Astrocyte of the spinal cord (primary cell): ENCODE results near the gene NPAS3.

Source experiments
- DNase-seq: peaks from one replicate; pipeline ENCODE4 v3.0.0; 2011; ENCODE audit warnings: low read depth, low spot score
- H3K4me3 ChIP-seq: 2 replicates; pipeline ENCODE4 v1.5.1; 2011; ENCODE audit warnings: low read depth, mild to moderate bottlenecking, low read length, moderate library complexity
- in situ Hi-C: cut with HindIII; loops from 2 replicates; pipeline ENCODE4 v1.10.0; 2017; ENCODE audit warnings: low sequenced_read_pairs
- TF ChIP-seq, protein P1 (sequence below): IDR thresholded peaks from 2 replicates; pipeline ENCODE4 v1.5.1; 2012; ENCODE audit warnings: low read depth, mild to moderate bottlenecking, low read length, inconsistent platforms

The NPAS3 gene

GRCh38 chr14:33564774-33565630, 626.3 kb downstream of the NPAS3 start:
- TF ChIP-seq, protein P1, sequence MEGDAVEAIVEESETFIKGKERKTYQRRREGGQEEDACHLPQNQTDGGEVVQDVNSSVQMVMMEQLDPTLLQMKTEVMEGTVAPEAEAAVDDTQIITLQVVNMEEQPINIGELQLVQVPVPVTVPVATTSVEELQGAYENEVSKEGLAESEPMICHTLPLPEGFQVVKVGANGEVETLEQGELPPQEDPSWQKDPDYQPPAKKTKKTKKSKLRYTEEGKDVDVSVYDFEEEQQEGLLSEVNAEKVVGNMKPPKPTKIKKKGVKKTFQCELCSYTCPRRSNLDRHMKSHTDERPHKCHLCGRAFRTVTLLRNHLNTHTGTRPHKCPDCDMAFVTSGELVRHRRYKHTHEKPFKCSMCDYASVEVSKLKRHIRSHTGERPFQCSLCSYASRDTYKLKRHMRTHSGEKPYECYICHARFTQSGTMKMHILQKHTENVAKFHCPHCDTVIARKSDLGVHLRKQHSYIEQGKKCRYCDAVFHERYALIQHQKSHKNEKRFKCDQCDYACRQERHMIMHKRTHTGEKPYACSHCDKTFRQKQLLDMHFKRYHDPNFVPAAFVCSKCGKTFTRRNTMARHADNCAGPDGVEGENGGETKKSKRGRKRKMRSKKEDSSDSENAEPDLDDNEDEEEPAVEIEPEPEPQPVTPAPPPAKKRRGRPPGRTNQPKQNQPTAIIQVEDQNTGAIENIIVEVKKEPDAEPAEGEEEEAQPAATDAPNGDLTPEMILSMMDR = no peak
- no peak overlapping the region for H3K4me3 ChIP-seq
- in situ Hi-C loops = no loop called here
- DNase-seq = peak; percentile 86

DNA sequence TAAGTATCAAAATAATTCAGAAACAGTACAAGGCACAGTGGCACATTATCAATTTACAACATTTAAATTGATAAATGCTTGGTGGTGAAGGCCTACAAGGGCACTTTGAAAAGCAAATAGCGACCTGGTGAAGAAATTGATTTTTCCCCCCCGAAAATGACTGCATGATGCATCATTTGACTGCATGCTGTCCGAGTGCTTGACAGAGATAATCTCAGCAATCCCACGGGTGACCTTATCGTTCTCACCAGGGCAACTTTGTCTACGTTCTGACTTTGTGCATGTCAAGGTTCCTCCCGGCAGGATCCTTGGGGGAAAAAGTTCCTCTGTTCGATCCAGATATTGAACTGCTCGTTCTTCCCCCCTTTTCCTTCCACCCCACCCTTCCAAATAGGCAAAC, 627.4 kb downstream of the NPAS3 start:
- H3K4me3 ChIP-seq = no peak overlapping the region
- TF ChIP-seq, protein P1 = no peak
- DNase-seq = no peak
- in situ Hi-C loops = no loop called here

GRCh38 chr14:33567023-33567728, 628.5 kb downstream of the NPAS3 start:
- H3K4me3 ChIP-seq = no peak overlapping the region
- TF ChIP-seq, protein P1 = no peak
- DNase-seq = no peak
- in situ Hi-C loops = no loop called here

- TF ChIP-seq, protein P1 = no peak
- H3K4me3 ChIP-seq = no peak overlapping the region
- in situ Hi-C loops = no loop called here
- peak; percentile 81 for DNase-seq
Observed at GRCh38 chr14:33567731-33568130, 629.1 kb downstream of the NPAS3 start.

- peak; percentile 56 for DNase-seq
- TF ChIP-seq, protein P1 = no peak
- in situ Hi-C loops = no loop called here
- H3K4me3 ChIP-seq = no peak overlapping the region
Observed at GRCh38 chr14:33568935-33569579, 630.4 kb downstream of the NPAS3 start.

DNA sequence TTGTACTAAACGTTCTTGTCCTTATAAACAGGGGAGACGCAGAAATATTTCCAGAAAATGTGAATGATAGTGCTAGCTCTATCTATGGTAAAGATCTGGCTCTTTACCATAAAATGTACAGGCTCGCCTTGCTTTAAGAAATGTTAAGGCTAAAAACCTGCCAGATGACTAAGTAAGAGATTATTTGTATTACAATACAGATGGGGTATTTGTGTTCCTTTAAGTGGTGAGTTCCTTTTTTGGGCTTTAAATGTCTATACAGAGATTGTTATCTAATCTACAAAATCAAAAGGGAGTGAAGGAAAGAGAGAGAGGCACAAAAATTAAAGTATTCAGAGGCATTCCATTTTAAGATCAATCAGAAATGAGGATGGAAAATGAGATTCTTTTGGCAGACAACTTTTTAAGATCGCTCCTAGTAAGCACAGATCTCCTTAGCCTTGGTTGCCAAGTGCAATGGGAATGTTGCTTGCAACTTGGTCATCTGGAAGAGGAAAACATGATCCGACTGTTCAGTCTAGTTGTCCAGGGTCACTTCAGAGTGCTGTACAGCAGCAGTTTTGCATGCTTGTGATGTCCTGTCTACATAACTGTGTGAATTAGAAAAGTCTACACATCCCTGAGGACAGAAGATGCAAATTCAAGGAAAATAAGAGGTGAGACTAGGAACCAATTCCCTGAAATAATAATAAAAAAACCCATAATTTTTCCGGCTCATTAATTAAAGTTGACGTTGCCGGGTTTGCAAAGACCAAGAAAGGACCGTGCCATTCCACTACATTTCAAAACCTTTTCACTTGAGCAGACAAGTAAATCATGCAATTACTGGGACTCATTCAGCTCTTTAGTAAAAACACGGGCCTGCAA, 631.4 kb downstream of the NPAS3 start:
- TF ChIP-seq, protein P1 = no peak

More for the DNA sequence above, 631.4 kb downstream of the NPAS3 start:
- in situ Hi-C loops = no loop called here
- no peak overlapping the region for H3K4me3 ChIP-seq
- peak; percentile 73 for DNase-seq
